Stimulated activated naive B cell treated with anti-CD40 and anti-IgM and Interleukin-4, amounts not matched to agents 10 μg/mL and 1 μg/mL and 100 μg/mL, for 72 hours (primary cell): Measurements from ENCODE around the gene RIOK1.
"Not testable (repeated sequence)": the region's sequence is repeated elsewhere in the genome, so short reads cannot be mapped to it uniquely, and the experiment has no call there.

ENCODE experiments used
- ATAC-seq, 2 donors: fragments of 150-1000 bp; cut with Tn5 transposase; replicated peaks; 2 replicates each; pipeline ENCODE4 v1.10.0; 2021; ENCODE audit warnings: moderate library complexity in 1 of 2
- DNase-seq: peaks from one replicate; pipeline ENCODE4 v3.0.0; 2021
- H3K27ac Mint-ChIP-seq: one replicate; pipeline ENCODE4 v1.8.0; 2022; ENCODE audit warnings: mild to moderate bottlenecking, mixed read lengths
- H3K27me3 Mint-ChIP-seq, 2 donors: one replicate each; pipeline ENCODE4 v1.8.0; 2022; ENCODE audit warnings: mixed read lengths in 2 of 2
- H3K36me3 Mint-ChIP-seq, 2 donors: one replicate each; pipeline ENCODE4 v1.8.0; 2022; ENCODE audit warnings: mixed read lengths in 2 of 2, mild to moderate bottlenecking in 1 of 2
- H3K4me1 Mint-ChIP-seq, 2 donors: one replicate each; pipeline ENCODE4 v1.8.0; 2022; ENCODE audit warnings: mixed read lengths in 2 of 2, mild to moderate bottlenecking in 1 of 2
- H3K4me3 Mint-ChIP-seq, 2 donors: one replicate each; pipeline ENCODE4 v1.8.0; 2022; ENCODE audit warnings: mild to moderate bottlenecking in 2 of 2, mixed read lengths in 2 of 2, moderate library complexity in 1 of 2
- H3K9me3 Mint-ChIP-seq, 2 donors: one replicate each; pipeline ENCODE4 v1.8.0; 2022; ENCODE audit warnings: mixed read lengths in 2 of 2, mild to moderate bottlenecking in 1 of 2

RIOK1 gene

DNA sequence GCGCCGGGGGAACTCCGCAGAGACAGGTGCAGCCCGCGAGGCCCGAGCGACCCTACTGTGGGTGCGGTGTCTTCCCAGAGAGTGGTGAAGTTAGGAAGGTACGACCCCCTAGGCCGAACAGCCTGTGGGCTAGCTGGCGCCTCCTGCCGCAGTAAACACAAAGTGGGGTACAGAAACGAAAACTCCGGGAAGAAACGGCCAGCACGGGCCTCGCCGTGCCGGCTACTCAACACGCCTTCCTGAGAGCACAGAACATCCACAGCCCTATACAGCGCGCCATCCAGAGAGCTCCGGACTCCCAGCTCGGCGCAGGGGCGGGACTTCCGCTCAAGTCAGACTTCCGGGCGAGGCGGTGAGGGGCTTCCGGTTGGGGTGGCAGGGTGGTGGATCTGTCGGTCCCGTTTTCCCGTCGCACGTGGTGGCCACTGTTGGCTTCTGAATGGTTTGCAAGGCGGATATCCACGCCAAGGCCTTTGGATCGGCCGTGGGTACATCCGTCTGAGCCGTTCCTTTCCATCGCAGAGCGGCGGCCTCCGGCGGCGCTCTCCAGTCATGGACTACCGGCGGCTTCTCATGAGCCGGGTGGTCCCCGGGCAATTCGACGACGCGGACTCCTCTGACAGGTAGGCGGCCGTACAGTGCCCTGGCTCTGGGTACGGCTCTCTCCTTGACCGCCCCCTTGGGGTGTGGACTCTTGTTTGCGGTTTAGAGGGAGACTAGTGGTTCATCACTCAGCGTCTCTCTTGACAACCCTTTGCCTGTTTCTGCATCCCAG is at the start of gene RIOK1, which contains the start of gene CAGE1:
TSS of gene RIOK1 (plus strand) at position 358 of the 775 bp plus-strand sequence. CDS start at position 553, 195 bp downstream.
TSS of gene CAGE1 (minus strand) at position 292 of the 775 bp plus-strand sequence. CDS start 2,569 bp downstream, outside the sequence.
- no peaks in the 10 kb centered on the region for H3K27me3 Mint-ChIP-seq
- peak within 1 kb of the TSS; percentile 100 for H3K27ac Mint-ChIP-seq
- H3K9me3 Mint-ChIP-seq: no peaks in the 10 kb centered on the region
- ATAC-seq (peak; percentile 96 to 97), DNase-seq (peak; percentile 96)
- peaks cover 12 to 29% of the 10 kb centered on the region in 2 donors for H3K36me3 Mint-ChIP-seq
- H3K4me3 Mint-ChIP-seq: peak within 1 kb of the TSS; percentile 80 to 89
- peaks cover 17 to 43% of the 10 kb centered on the region in 2 donors for H3K4me1 Mint-ChIP-seq

DNA sequence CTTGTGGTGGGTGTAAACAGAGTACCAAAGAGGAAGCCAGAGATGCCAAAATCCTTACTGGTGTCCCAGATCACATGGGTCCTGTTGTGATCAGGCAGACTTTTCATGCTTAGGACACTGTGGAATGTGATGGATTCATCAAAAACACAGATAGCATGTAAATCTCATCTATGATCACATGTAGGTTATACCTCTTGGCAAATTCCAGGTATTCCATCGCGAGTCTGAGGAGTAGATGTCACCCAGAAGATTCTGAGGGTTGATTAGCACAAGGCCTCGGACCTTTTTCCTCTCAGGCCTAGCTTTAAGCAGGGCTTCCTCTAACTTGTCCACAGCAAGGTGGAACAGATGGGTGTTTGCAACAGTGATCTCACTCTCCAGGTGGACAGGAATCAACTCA is 48.3 kb upstream of the RIOK1 start:
- H3K4me3 Mint-ChIP-seq: no peak overlapping the region
- H3K27me3 Mint-ChIP-seq: peaks cover 18 to 22% of the 10 kb centered on the region in 2 donors
- ATAC-seq (no peak), DNase-seq (no peak)
- H3K27ac Mint-ChIP-seq: no peak overlapping the region
- H3K4me1 Mint-ChIP-seq: peaks cover 0 to 2% of the 10 kb centered on the region in 2 donors
- no peaks in the 10 kb centered on the region for H3K36me3 Mint-ChIP-seq
- H3K9me3 Mint-ChIP-seq: no peaks in the 10 kb centered on the region

- H3K27ac Mint-ChIP-seq: no peak overlapping the region
- no peak for DNase-seq
- H3K27me3 Mint-ChIP-seq: peaks cover 18 to 22% of the 10 kb centered on the region in 2 donors
- H3K9me3 Mint-ChIP-seq: no peaks in the 10 kb centered on the region
- H3K4me1 Mint-ChIP-seq: peaks cover 0 to 2% of the 10 kb centered on the region in 2 donors
- H3K36me3 Mint-ChIP-seq: no peaks in the 10 kb centered on the region
- peak in 1 of 2 donors; percentile 67 for ATAC-seq
- no peak overlapping the region for H3K4me3 Mint-ChIP-seq
Measured at GRCh38 chr6:7341989-7342742, 47.4 kb upstream of the RIOK1 start.

GRCh38 chr6:7343546-7344475 is 45.8 kb upstream of the RIOK1 start:
- no peak for DNase-seq
- Mint-ChIP-seq H3K27me3 (peaks cover 26 to 34% of the 10 kb centered on the region in 2 donors), H3K9me3 (no peaks in the 10 kb centered on the region), H3K4me3 (no peak overlapping the region), H3K4me1 (peaks cover 0 to 3% of the 10 kb centered on the region in 2 donors), H3K27ac (no peak overlapping the region), H3K36me3 (no peaks in the 10 kb centered on the region)
- ATAC-seq: no peak

GRCh38 chr6:7344773-7345450 is 44.7 kb upstream of the RIOK1 start:
- ATAC-seq, DNase-seq, H3K36me3 Mint-ChIP-seq, H3K4me3 Mint-ChIP-seq, H3K9me3 Mint-ChIP-seq, H3K27ac Mint-ChIP-seq, H3K4me1 Mint-ChIP-seq: not testable (repeated sequence)
- peaks cover 30 to 35% of the 10 kb centered on the region in 2 donors for H3K27me3 Mint-ChIP-seq

DNA sequence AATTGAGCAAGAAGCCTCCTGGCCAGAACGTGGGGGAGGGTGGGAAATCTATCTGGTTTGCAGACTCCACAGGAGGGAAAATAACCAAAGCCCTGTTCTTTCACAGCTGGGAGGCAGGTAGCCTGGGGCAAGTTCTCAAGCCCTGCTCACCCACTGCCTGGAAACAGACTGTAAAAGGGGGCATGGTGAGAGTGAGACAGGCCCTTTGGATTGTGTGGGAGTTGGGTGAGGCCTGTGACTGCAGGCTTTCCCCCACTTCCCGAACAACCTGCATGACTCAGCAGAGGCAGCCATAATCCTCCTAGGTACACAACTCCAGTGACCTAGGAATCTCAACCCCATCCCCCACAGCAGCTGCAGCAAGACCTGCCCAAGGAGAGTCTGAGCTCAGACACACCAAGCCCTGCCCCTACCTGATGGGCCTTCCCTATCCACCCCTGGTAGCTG is 42.0 kb upstream of the RIOK1 start:
- not testable (repeated sequence) for H3K9me3 Mint-ChIP-seq, DNase-seq, H3K36me3 Mint-ChIP-seq, ATAC-seq, H3K4me3 Mint-ChIP-seq, H3K27ac Mint-ChIP-seq
- Mint-ChIP-seq H3K27me3 (peaks cover 25 to 35% of the 10 kb centered on the region in 2 donors), H3K4me1 (peaks cover 8 to 15% of the 10 kb centered on the region in 2 donors)

GRCh38 chr6:7350591-7350990 is 39.0 kb upstream of the RIOK1 start:
- DNase-seq, H3K9me3 Mint-ChIP-seq, H3K36me3 Mint-ChIP-seq, ATAC-seq, H3K4me3 Mint-ChIP-seq, H3K27ac Mint-ChIP-seq: not testable (repeated sequence)
- Mint-ChIP-seq H3K27me3 (peaks cover 25 to 28% of the 10 kb centered on the region in 2 donors), H3K4me1 (peaks cover 8 to 15% of the 10 kb centered on the region in 2 donors)

DNA sequence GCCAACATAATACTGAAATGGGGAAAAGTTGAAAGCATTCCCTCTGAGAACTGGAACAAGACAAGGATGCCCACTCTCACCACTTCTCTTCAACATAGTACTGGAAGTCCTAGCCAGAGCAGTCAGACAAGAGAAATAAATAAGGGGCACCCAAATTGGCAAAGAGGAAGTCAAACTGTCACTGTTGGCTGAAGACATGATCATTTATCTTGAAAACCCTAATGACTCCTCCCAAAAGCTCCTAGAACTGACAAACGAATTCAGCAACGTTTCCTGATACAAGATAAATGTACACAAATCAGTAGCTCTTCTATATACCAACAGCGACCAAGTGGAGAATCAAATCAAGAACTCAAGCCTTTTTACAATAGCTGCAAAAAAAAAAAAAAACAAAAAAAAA is 37.7 kb upstream of the RIOK1 start:
- DNase-seq, ATAC-seq, H3K36me3 Mint-ChIP-seq, H3K27ac Mint-ChIP-seq, H3K9me3 Mint-ChIP-seq, H3K4me3 Mint-ChIP-seq: not testable (repeated sequence)
- H3K4me1 Mint-ChIP-seq: peaks cover 8 to 15% of the 10 kb centered on the region in 2 donors
- H3K27me3 Mint-ChIP-seq: peaks cover 25 to 28% of the 10 kb centered on the region in 2 donors

DNA sequence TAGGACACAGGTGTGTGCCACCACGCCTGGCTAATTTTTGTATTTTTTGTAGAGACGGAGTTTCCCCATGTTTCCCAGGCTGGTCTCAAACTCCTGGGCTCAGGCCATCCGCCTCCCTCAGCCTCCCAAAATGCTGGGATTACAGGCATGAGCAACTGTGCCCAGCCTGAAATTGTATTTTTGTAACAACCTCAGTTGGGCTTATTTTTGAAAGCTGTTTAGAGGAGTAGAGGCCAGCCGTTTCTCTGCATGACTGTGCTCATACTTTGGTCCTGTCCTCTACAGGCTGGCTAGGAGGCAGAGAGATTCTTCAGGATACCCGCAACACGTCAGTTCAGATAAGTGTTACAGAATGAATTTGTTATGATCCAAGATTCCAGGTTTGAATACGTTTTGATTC is 22.2 kb upstream of the RIOK1 start:
- DNase-seq (no peak), ATAC-seq (no peak)
- no peak overlapping the region for H3K27ac Mint-ChIP-seq
- no peaks in the 10 kb centered on the region for H3K4me1 Mint-ChIP-seq
- H3K27me3 Mint-ChIP-seq: peaks cover 5 to 6% of the 10 kb centered on the region in 2 donors
- H3K9me3 Mint-ChIP-seq: no peaks in the 10 kb centered on the region
- no peak overlapping the region for H3K4me3 Mint-ChIP-seq
- no peaks in the 10 kb centered on the region for H3K36me3 Mint-ChIP-seq

DNA sequence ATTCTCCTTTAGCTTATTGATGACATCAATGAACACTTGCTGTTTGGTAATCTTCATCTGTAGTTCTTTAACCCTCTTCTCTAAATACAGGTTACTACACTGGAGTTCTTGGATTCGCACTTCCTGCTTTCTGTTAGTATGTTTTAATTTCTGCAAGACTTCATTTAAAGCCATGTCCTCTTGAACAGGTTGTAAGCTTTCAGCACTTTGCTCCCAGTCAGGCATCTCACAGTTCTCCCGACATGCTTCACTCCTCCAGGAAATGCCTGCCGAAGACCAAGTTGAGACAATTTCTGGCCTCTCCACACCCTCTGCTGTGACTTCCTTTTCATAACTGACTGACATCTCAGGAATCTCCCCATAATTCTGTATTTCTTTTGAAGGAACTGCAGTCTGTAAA is 15.9 kb upstream of the RIOK1 start:
- H3K4me1 Mint-ChIP-seq: peaks cover 5 to 13% of the 10 kb centered on the region in 2 donors
- H3K27ac Mint-ChIP-seq: peak overlapping the region; percentile 21
- no peaks in the 10 kb centered on the region for H3K9me3 Mint-ChIP-seq
- ATAC-seq (no peak), DNase-seq (no peak)
- H3K27me3 Mint-ChIP-seq: peaks cover 0 to 3% of the 10 kb centered on the region in 2 donors
- no peaks in the 10 kb centered on the region for H3K36me3 Mint-ChIP-seq
- H3K4me3 Mint-ChIP-seq: no peak overlapping the region

- Mint-ChIP-seq H3K4me3 (no peak overlapping the region), H3K27me3 (peaks cover 0 to 3% of the 10 kb centered on the region in 2 donors), H3K4me1 (peaks cover 5 to 13% of the 10 kb centered on the region in 2 donors), H3K9me3 (no peaks in the 10 kb centered on the region), H3K36me3 (no peaks in the 10 kb centered on the region), H3K27ac (no peak overlapping the region)
- no peak for ATAC-seq
- DNase-seq: no peak
Measured at GRCh38 chr6:7377961-7378360, 11.6 kb upstream of the RIOK1 start.

GRCh38 chr6:7378740-7379139 is 10.9 kb upstream of the RIOK1 start:
- no peak overlapping the region for H3K27ac Mint-ChIP-seq
- H3K4me3 Mint-ChIP-seq: no peak overlapping the region

GRCh38 chr6:7381092-7381491 is 8.5 kb upstream of the RIOK1 start:
- Mint-ChIP-seq H3K4me3 (no peak overlapping the region), H3K4me1 (no peaks in the 10 kb centered on the region), H3K27me3 (peaks cover 0 to 3% of the 10 kb centered on the region in 2 donors), H3K36me3 (no peaks in the 10 kb centered on the region), H3K9me3 (no peaks in the 10 kb centered on the region), H3K27ac (no peak overlapping the region)
- DNase-seq (no peak), ATAC-seq (no peak)

More at GRCh38 chr6:7378740-7379139, 10.9 kb upstream of the RIOK1 start:
- ATAC-seq: no peak
- peaks cover 3 to 5% of the 10 kb centered on the region in 2 donors for H3K4me1 Mint-ChIP-seq
- H3K27me3 Mint-ChIP-seq: peaks cover 0 to 3% of the 10 kb centered on the region in 2 donors
- no peaks in the 10 kb centered on the region for H3K36me3 Mint-ChIP-seq
- no peak for DNase-seq
- no peaks in the 10 kb centered on the region for H3K9me3 Mint-ChIP-seq
